GM21423 (cell line): ENCODE measurements around the gene ARIH2.
"Not testable (repeated sequence)": the region's sequence is repeated elsewhere in the genome, so short reads cannot be mapped to it uniquely, and the experiment has no call there.

Experiments
- ATAC-seq: cut with Tn5 transposase; IDR thresholded peaks from one replicate; pipeline ENCODE4 v1.9.1; 2021; ENCODE audit warnings: mild to moderate bottlenecking, moderate library complexity; ENCODE audit not compliant: unreplicated experiment

Gene ARIH2

DNA sequence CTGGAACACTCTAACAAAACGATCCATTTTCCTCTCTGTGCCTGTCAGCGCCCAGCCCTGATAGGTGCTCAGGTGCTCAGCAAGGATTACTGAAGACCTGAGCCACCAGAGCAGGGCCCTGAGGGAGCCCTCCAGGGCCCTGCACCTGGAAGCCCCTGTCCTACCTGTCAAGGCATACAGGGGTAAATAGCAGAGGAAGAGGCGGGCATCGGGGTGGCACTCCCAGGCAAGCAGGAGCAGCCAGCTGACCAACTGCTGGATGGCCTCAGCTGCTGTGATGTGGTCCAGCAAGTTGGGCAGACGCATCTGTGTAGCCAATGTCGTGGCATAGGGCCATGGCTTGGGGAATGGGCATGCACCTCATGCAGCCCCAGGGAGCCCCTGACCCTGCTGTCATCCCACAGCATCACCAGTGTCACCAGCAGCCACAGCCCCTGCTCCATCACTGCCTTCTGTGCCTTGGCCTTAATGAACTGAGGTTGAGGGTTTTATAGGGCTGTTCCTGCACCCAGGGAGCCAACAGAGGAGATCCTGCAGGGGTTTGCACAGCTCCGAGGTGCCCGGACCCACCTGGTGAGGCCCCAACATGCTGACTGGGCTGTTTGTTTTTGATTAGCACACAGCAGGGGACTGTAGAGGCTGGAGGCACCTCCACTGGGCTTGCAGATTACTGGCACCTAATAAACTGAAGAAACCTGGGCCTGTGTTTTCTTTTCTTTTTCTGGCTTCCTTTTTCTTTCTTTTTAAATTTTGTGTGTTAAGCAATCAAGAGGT, 80.6 kb downstream of the ARIH2 start:
- no peak for ATAC-seq

DNA sequence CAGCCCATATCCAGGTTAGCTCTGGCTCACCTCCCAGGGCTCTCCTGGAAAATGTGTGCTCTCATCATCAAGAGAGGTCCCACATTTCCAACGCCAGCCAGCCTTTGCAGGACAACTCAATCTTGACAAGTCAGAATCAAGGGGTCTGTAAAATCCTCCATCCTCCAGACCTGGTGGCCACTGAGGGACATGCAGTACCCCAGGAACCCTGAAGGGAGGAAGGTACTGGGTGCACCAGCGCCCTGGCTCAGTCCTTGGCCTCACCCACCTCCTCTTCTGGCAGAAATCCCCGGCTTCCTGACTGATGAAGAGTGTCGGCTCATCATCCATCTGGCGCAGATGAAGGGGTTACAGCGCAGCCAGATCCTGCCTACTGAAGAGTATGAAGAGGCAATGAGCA, 82.5 kb downstream of the ARIH2 start:
- ATAC-seq = no peak

DNA sequence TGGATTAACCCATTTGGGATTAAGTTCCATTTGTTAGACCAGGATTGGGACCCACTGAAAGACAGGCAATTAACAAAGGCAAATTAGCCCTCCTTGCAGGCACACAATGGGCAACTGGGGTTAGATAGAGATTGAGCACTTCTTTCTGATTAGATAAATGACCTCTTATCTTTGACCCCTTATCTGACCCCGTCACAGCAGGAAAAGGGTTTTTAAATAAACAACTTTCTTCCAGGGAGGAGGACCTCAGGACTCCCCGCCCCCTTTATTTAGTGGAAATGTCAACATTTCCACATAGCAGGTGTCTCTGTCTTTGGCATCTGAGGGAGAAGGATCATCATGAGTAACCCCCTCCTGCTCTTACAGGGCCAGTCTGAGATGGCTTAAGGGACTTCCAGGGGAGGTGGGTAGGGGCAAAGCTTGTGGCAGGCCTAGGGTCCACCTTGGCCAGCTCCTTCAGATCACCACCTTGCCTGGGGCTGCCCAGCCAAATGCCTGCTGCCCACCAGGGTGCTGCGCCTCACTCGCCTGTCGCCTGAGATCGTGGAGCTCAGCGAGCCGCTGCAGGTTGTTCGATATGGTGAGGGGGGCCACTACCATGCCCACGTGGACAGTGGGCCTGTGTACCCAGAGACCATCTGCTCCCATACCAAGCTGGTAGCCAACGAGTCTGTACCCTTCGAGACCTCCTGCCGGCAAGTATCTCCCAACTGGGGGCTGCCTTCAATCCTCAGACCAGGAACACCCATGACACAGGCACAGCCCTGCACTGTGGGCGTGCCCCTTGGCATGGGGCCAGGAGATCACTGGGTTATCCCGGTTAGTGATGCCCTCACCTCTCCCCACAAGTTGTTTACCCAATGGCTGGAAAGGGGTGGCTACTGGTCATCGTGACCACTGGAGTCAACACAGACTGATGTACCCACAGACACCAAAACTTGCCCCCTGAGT, 86.0 kb downstream of the ARIH2 start:
- no peak for ATAC-seq

DNA sequence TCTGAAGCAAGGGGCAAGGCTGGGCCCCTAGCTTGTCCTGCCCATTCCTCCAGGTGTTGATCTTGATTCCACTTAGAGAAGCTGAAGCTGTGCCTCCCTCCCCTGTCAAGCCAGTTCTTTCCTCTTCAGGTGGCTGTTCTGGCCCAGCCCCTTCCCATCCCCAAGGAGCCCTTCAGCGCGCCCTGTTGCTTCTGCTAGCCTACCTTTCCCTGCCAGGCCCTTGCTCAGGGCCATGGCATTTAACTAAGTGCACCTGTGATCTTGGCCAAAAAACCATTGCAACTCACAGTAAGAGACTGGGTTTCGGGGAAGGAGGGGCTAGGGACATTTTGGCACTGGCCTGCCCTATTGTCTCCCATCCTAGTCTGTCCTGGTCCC, 86.7 kb downstream of the ARIH2 start:
- no peak for ATAC-seq

DNA sequence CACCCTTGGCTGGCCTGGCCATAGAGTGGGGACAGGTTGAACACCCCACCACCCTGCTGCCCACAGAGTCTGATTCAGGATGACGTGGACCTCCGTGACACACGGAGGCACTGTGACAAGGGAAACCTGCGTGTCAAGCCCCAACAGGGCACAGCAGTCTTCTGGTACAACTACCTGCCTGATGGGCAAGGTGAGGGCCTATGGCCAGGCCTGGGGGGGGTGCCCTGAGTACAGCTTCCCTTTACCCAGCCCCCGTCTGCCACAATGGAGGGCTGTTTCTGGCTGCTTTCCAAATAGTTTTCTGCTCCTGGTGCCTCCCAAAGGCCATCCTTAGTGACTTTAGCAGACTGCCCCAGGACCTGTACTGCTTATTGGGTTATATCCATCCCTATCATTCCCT, 87.4 kb downstream of the ARIH2 start:
- ATAC-seq = no peak

DNA sequence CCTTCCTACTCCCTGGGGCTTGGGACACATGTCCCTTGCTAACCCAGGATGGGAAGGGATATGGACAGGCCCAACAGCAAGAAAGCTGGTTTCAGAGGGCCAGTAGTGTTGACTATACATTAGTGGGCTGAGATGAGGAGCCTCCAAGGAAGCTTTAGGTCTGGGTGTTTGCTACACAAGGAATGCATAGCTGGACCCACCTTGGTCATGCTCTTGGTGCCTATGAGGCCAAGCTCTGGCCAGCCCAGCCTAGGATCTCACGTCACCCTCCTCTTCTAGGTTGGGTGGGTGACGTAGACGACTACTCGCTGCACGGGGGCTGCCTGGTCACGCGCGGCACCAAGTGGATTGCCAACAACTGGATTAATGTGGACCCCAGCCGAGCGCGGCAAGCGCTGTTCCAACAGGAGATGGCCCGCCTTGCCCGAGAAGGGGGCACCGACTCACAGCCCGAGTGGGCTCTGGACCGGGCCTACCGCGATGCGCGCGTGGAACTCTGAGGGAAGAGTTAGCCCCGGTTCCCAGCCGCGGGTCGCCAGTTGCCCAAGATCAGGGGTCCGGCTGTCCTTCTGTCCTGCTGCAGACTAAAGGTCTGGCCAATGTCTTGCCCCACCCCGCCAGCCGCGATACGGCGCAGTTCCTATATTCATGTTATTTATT, 87.9 kb downstream of the ARIH2 start:
- ATAC-seq = peak; percentile 1

DNA sequence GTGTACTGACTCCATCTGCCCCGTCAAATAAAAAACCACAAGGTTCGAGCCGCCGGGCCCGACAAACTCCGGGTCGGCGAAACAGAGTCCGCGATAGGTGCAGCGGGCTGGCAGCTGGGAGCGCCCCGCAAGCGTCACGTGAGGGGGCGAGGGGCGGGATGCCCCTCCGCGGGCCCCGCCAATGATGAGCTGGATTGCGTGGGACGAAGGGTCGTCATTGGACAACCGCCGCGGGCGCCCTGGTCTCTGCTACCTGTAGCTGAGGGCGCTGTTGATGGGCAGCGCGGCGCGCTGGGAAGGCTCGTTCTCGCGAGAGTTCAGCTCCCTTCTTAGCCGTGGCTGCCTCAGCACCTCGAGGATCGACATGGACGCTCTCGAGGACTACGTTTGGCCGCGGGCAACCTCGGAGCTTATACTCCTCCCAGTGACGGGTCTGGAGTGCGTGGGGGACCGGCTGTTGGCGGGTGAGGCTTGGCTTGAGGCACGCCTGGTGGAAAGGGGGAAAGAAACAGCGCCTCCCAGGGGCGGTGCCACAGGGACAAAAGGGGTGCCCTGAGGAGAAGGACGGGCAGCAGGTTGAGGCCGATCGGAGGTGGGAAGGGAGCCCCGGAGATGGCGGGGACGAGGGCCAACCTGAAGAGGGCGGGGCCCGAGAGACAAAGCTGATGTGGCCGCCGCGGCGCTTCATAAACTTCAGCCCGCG, 88.6 kb downstream of the ARIH2 start, which contains the start of gene WDR6:
Gene WDR6 (plus strand): TSS at position 324 of the 703 bp plus-strand sequence. CDS start 41 bp downstream, at position 365.
- ATAC-seq = peak; percentile 84

DNA sequence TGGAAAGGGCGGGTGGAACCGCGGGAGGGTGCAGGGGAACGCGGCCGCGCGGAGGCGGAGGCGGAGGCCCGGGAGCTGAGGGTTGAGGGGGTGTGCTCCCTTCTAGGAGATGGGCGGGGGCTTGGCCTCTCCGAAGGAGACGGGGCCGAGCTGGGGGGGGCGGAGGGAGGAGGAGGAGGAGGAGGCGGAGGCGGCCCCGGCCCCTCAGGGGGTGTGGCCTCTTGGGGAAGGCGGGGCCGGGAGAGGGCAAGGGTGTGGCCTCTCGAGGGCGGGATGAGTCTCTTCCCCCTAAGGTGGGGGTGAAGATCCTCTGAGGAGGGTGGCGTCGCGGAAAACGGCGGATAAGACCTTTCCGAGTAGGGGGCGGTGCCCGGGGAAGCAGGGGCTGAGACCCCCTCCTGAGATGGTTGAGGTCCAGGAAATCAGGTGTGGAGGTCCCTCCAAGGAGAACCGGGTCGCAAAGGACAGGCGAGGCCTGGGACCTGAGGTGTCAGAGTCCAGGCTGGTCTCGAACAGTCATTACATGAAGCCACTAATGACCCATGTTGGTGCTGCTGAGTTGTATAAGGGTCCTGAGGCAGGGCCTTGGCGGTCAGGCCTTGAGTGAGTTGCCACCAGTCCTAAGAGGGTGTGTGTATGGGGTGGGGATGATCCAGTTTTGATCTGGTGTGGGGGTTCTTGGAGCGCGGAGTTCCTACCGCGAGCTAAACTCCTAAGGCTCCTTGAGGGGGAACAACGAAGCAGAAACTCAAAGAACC, 89.3 kb downstream of the ARIH2 start:
- ATAC-seq = peak; percentile 31

DNA sequence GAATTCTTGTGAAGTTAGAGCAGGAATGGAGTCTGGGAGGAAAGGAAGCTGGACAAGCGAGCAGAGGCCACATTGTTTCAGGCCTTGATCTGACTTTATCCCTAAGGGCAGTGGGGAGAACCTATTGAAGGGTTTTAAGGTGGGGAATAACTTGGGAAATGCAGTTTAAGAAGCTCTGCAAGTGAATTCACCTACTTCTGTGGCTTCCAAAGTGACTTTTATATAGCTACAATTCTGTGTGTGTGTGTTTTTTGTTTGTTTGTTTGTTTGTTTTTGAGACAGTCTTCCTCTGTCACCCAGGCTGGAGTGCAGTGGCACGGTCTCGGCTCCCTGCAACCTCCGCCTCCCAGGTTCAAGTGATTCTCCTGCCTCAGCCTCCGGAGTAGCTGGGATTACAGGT, 90.0 kb downstream of the ARIH2 start:
- not testable (repeated sequence) for ATAC-seq

DNA sequence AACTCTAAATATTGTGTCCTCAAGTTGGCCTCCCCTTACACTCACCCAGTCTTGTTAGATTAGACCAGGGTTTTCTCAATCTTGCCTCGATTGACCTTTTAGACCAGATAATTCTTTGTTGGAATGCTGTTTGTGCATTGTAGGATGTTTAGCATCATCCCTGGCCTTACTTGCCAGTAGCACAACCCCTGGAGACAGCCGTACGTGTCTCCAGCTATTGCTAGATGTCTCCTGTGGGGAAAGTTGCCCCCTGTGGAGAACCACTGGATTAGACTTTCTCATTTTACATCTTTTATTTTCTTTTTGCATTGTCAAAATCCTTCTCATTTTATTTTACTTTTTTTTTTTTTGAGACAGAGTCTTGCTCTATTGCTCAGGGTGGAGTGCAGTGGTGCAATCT, 90.8 kb downstream of the ARIH2 start:
- no peak for ATAC-seq

DNA sequence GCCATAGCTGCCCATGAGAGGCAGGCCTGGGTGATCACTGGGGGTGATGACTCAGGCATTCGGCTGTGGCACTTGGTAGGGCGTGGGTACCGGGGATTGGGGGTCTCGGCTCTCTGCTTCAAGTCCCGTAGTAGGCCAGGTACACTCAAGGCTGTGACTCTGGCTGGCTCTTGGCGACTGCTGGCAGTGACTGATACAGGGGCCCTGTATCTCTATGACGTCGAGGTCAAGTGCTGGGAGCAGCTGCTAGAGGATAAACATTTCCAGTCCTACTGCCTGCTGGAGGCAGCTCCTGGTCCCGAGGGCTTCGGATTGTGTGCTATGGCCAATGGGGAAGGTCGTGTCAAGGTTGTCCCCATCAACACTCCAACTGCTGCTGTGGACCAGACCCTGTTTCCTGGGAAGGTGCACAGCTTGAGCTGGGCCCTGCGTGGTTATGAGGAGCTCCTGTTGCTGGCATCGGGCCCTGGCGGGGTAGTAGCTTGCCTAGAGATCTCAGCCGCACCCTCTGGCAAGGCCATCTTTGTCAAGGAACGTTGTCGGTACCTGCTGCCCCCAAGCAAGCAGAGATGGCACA, 93.9 kb downstream of the ARIH2 start:
- no peak for ATAC-seq

DNA sequence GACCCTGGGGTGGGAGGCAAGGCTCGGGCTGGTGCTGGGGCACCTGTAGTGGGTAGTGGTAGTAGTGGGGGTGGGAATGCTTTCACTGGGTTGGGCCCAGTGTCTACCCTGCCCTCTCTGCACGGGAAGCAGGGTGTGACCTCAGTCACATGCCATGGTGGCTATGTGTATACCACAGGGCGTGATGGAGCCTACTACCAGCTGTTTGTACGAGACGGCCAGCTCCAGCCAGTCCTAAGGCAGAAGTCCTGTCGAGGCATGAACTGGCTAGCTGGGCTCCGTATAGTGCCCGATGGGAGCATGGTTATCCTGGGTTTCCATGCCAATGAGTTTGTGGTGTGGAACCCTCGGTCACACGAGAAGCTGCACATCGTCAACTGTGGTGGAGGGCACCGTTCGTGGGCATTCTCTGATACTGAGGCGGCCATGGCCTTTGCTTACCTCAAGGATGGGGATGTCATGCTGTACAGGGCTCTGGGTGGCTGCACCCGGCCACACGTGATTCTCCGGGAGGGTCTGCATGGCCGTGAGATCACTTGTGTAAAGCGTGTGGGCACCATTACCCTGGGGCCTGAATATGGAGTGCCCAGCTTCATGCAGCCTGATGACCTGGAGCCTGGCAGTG, 94.6 kb downstream of the ARIH2 start:
- no peak for ATAC-seq

DNA sequence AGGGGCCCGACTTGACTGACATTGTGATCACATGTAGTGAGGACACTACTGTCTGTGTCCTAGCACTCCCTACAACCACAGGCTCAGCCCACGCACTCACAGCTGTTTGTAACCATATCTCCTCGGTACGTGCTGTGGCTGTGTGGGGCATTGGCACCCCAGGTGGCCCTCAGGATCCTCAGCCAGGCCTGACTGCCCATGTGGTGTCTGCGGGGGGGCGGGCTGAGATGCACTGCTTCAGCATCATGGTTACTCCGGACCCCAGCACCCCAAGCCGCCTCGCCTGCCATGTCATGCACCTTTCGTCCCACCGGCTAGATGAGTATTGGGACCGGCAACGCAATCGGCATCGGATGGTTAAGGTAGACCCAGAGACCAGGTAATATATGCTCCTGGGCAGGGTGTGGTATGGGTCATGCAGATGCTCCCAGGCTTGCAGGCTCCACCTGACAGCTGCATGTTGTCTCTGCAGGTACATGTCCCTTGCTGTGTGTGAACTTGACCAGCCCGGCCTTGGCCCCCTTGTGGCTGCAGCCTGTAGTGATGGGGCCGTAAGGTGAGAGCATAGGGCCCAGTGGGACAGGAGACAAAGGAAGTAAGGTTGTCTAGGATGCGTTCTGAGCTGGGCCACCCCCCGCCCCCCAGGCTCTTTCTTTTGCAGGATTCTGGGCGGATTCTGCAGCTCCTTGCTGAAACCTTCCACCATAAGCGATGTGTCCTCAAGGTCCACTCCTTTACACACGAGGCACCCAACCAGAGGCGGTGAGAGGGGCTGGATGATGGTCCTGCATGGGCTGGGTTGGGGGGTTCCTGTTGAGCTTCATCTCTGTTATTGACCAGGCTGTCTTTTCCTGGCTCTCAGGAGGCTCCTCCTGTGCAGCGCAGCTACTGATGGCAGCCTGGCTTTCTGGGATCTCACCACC, 95.4 kb downstream of the ARIH2 start:
- no peak for ATAC-seq

DNA sequence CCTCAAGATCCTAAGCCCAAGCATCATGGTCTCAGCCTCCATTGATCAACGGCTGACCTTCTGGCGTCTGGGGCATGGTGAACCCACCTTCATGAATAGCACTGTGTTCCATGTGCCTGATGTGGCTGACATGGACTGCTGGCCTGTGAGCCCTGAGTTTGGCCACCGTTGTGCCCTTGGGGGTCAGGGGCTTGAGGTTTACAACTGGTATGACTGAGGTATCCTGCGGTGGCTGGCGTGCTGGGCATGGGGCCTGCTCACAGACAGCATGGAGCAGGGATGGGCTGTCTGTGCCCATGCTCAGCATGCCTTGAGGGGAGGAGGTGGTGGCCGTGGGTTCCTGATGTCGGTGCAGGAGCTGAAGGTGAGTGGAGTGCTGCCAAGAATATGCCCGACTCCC, 96.4 kb downstream of the ARIH2 start:
- no peak for ATAC-seq

DNA sequence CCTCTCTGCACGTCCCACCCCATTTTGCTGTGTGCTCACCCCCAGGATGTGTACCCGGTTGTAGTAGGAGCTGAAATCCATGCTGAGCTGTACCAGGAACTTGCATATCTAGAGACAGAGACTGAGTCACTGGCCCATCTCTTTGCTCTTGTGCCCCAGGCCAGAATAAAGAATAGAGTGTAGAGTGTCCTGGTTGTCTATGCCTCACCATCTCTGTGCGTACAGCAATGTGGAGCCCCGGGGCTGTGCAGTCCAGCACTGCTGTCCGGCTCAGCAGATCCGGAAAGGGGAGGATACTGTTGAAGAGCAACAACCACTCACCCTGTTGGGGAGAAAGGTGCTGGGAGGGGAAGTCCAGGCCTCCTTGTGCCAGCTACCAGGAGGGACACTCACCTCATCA, 97.1 kb downstream of the ARIH2 start:
- no peak for ATAC-seq

DNA sequence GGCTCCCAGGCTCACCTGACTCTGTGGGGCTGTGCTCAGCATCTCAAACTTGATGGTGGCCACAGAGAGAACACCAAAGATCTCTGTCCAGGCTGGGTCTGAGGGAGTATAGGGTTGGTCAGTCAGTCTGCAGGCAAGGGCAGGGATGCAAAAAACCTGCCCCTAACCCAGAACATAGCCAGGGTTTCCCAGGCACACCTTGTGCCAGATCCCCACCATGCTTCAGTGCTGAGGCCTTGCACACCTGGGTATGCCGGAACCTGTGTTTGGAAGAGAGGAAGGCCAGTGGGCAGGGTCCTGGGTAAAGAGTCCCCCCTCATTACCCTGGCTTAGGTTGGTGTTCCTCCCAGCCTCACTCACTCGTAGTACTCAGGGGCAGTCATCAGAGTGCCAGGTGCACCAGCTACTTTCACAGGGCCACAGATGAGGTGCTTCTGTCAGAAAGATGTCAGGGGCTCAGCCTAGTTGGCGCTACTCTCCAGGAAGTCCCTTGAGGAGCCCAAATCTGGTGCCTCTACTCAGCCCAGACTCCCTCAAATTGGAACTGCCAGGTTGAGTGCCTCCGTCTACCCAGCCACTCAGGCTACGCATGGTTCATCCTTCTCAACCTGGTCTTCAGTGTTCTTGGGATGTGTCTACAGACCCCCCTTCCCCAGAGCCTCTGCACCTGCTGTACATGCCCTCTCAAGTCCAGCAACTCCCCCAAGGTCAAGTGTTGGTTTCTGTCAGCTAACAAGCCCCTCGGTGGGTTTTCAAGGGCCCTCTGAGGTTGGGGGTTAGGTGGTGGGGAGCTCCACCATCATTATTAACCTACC, 98.0 kb downstream of the ARIH2 start:
- no peak for ATAC-seq

DNA sequence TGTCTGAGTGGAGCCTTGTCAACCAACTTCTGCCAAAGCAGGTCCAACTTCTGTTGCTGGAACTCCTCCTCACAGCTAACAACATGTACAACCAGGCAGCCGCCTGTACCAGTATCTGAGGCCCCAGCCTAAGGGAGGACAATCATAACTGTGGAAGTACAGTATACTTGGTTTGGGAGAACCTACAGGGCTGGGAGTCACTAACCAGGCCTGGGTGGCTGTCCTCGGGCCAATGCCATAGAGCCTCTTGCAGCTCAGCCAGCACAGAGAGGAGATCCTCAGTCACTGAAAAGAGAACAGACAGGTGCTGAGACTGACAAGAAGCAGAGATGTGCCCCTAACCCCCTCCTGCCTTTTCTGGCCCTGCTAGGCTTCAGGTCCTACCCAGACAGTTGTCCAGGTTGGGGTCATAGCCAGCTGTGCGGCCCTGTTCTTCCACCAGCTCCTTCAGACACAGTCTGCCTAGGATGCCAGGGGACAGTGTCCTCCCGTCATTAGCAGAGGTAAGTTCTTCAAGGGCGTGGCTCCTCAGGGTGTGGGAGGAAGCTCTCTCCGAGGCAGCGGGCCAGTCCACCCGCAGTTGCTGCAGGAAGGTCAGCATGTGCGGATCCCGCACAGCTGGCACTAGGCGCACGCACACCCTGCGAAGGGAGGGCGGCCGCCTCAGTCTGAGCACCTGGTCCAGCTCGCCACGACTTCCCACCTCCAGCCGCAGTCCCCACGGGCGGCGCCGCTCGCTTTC, 98.8 kb downstream of the ARIH2 start:
- no peak for ATAC-seq
